ENCODE data around the gene SIGMAR1.

DNA sequence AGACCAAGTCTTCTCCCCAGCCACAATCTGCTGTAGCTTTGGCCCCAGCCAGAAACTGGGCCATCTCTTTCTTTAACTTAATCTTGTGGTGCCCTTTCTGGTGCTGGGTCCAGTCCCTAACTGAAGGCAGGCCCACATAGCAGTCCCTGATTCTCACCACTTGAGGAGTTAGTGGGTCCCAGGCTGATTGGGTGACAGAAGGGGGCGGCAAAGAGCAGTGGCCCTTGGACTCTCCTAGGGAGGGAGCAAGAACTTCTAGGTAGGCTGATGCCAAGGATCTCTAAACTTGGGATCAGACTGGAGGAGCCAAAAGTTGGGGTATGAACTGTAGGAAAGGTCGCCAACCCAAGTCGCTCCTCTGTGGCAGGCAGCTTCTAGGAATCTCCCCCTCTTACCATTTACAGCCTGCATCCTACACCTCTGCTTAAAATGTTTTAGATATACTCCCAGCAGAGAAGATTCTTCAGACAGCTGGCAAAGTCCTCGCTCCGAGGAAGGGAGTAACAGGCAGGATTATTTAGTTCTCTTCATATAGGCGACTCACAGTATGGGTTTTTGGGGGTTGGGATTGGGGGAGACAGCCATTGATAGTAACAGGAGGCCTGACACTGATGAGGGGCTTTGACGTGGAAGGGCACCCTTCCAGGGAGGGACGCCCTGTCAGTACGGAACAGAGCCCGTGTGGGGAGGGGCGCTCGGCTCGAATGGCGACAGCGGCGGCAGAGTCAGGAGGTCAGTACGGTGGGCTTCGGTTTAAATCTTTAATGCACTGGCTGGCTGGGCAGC is 26.9 kb upstream of the SIGMAR1 start:
- no peak for TF ChIP-seq POLR2AphosphoS5 (IDR thresholded peaks at IDR 0.05; ENCODE audit: low read depth, low read length)
- no peak for TF ChIP-seq POLR2A (IDR thresholded peaks at IDR 0.05; ENCODE audit: low read depth, low read length)
